OCI-LY7 (cell line): ENCODE data around the gene LYPLAL1. TPM values are rescaled to one million over a fixed set of nuclear protein-coding genes. Genes with fewer than 3 reads are reported as not detected.

Experiments
- BruUV-seq: library from RNA; stranded (reverse); fragments of 400-500 nt; replicated peaks from 2 replicates; lab custom pipeline; 2021; lab: Mats Ljungman, UMichigan
- CTCF ChIA-PET: fragments of 300-600 bp; sonication (Branson Sonifier 250); formaldehyde crosslinking; loops from one replicate; lab custom pipeline; 2022; ENCODE audit warnings: antibody characterized with exemption; ENCODE audit not compliant: unreplicated experiment; lab: Charles Lee
- POLR2A ChIA-PET: fragments of 300-600 bp; sonication (Branson Sonifier 250); formaldehyde crosslinking; loops from one replicate; lab custom pipeline; 2022; ENCODE audit warnings: antibody characterized with exemption; lab: Charles Lee
- DNase-seq: peaks from one replicate; pipeline ENCODE4 v3.0.0-alpha.2; 2015; ENCODE audit warnings: low spot score
- H2AFZ ChIP-seq: fragments of 200-600 bp; sonication (generic), shearing (Covaris generic); 2 replicates; pipeline ENCODE4 v1.6.1; 2014; ENCODE audit warnings: mild to moderate bottlenecking, antibody characterized with exemption, low read length, moderate library complexity
- H3K27ac ChIP-seq: fragments of 200-600 bp; sonication (generic); 2 replicates; pipeline ENCODE4 v1.5.1; 2014; ENCODE audit warnings: mixed run types, low read depth, mild to moderate bottlenecking, moderate library complexity, low read length, inconsistent platforms; ENCODE audit not compliant: poor library complexity, severe bottlenecking
- H3K36me3 ChIP-seq: fragments of 200-600 bp; sonication (generic); 2 replicates; pipeline ENCODE4 v1.6.1; 2014; ENCODE audit warnings: mild to moderate bottlenecking, antibody characterized with exemption, low read length, moderate library complexity, mixed read lengths; ENCODE audit not compliant: insufficient read depth
- H3K4me1 ChIP-seq: fragments of 200-600 bp; sonication (generic); 2 replicates; pipeline ENCODE4 v1.5.1; 2014; ENCODE audit warnings: mild to moderate bottlenecking, low read length; ENCODE audit not compliant: insufficient read depth, poor library complexity, severe bottlenecking
- H3K4me2 ChIP-seq: fragments of 200-600 bp; sonication (generic); 2 replicates; pipeline ENCODE4 v1.6.1; 2014; ENCODE audit warnings: mild to moderate bottlenecking, low read length
- H3K4me3 ChIP-seq: fragments of 200-600 bp; sonication (generic); 2 replicates; pipeline ENCODE4 v1.5.1; 2014; ENCODE audit warnings: mild to moderate bottlenecking, low read depth, low read length; ENCODE audit not compliant: poor library complexity, severe bottlenecking
- H3K79me2 ChIP-seq: fragments of 200-600 bp; sonication (generic); 2 replicates; pipeline ENCODE4 v1.6.1; 2016; ENCODE audit warnings: low read depth, mild to moderate bottlenecking, low read length, moderate library complexity, mixed read lengths; ENCODE audit not compliant: insufficient read depth
- H3K9me2 ChIP-seq: fragments of 200-600 bp; sonication (generic); 2 replicates; pipeline ENCODE4 v1.6.1; 2016; ENCODE audit warnings: mild to moderate bottlenecking, low read length, mixed read lengths; ENCODE audit not compliant: insufficient read depth
- H3K9me3 ChIP-seq: fragments of 200-600 bp; sonication (generic); 2 replicates; pipeline ENCODE4 v1.6.1; 2014; ENCODE audit warnings: mild to moderate bottlenecking, mixed run types, low read length, mixed read lengths
- H4K20me1 ChIP-seq: fragments of 200-600 bp; sonication (generic); 2 replicates; pipeline ENCODE4 v1.6.1; 2014; ENCODE audit warnings: mild to moderate bottlenecking, antibody characterized with exemption, low read length, moderate library complexity, mixed read lengths; ENCODE audit not compliant: insufficient read depth
- CTCF ChIP-seq: fragments of 200-600 bp; sonication (generic); conservative IDR thresholded peaks from 2 replicates; pipeline ENCODE4 v1.5.1; 2014; ENCODE audit warnings: mild to moderate bottlenecking, antibody characterized with exemption, low read length, moderate library complexity, mixed read lengths
- EZH2phosphoT487 ChIP-seq: fragments of 200-600 bp; sonication (generic); IDR thresholded peaks from 2 replicates; pipeline ENCODE4 v1.6.1; 2018; ENCODE audit warnings: low read depth, borderline replicate concordance, mild to moderate bottlenecking, mixed run types, antibody characterized with exemption, low read length, moderate library complexity, mixed read lengths
- intact Hi-C: fragments of 100-400 bp; cut with micrococcal nuclease; formaldehyde crosslinking; loops from one replicate; pipeline ENCODE4 v1.10.0; 2022; ENCODE audit not compliant: unreplicated experiment
- total RNA-seq, 2 experiments: library from RNA; depleted of rRNA in 1 of 2; stranded (reverse); fragments of >200 nt in 1 of 2; shearing (Covaris generic) in 1 of 2; gene quantifications; 2 replicates each; pipeline ENCODE4 v1.2.3, GENCODE V29; 2014 to 2022

The LYPLAL1 gene
- total RNA-seq, 2 experiments from 2014 or later: 19.6 to 32.1 TPM

GRCh38 chr1:219130366-219130935 is 43.2 kb upstream of the LYPLAL1 start:
- H3K4me3 ChIP-seq: no peak overlapping the region
- BruUV-seq: no TSS peak
- no peaks in the 10 kb centered on the region for H3K9me3 ChIP-seq
- no peaks in the 10 kb centered on the region for H3K36me3 ChIP-seq
- TF ChIP-seq EZH2phosphoT487 (no peak), CTCF (no peak)
- ChIA-PET POLR2A (interaction anchor here (0.8 kb wide), 1 partner anchor 10 kb away, joined by 6 read pairs; no protein-coding TSS in a partner anchor), CTCF (no interaction called here)
- no peaks in the 10 kb centered on the region for H4K20me1 ChIP-seq
- no peaks in the 10 kb centered on the region for H3K9me2 ChIP-seq
- H3K79me2 ChIP-seq: no peaks in the 10 kb centered on the region
- intact Hi-C loops: no loop called here
- no peak overlapping the region for H3K27ac ChIP-seq
- no peak for DNase-seq
- H2AFZ ChIP-seq: no peak overlapping the region
- no peaks in the 10 kb centered on the region for H3K4me1 ChIP-seq
- no peak overlapping the region for H3K4me2 ChIP-seq

GRCh38 chr1:219132939-219133338 is 40.7 kb upstream of the LYPLAL1 start:
- ChIA-PET CTCF (no interaction called here), POLR2A (no interaction called here)
- no peak overlapping the region for H3K4me3 ChIP-seq
- no peaks in the 10 kb centered on the region for H3K4me1 ChIP-seq
- no peak overlapping the region for H3K27ac ChIP-seq
- no peak overlapping the region for H2AFZ ChIP-seq
- DNase-seq: no peak
- no peaks in the 10 kb centered on the region for H3K36me3 ChIP-seq
- intact Hi-C loops: no loop called here
- H3K79me2 ChIP-seq: no peaks in the 10 kb centered on the region
- no peaks in the 10 kb centered on the region for H3K9me2 ChIP-seq
- TF ChIP-seq EZH2phosphoT487 (no peak), CTCF (no peak)
- H3K4me2 ChIP-seq: no peak overlapping the region
- no peaks in the 10 kb centered on the region for H4K20me1 ChIP-seq
- H3K9me3 ChIP-seq: no peaks in the 10 kb centered on the region
- BruUV-seq: no TSS peak

- Histone ChIP-seq H3K4me1 (no peaks in the 10 kb centered on the region), H3K9me3 (no peaks in the 10 kb centered on the region), H3K27ac (no peak overlapping the region), H3K4me3 (no peak overlapping the region), H3K4me2 (no peak overlapping the region), H3K36me3 (no peaks in the 10 kb centered on the region), H2AFZ (no peak overlapping the region), H3K9me2 (no peaks in the 10 kb centered on the region), H3K79me2 (no peaks in the 10 kb centered on the region), H4K20me1 (no peaks in the 10 kb centered on the region)
- DNase-seq: no peak
- intact Hi-C loops: no loop called here
- ChIA-PET CTCF (no interaction called here), POLR2A (no interaction called here)
- TF ChIP-seq EZH2phosphoT487 (no peak), CTCF (no peak)
- no TSS peak for BruUV-seq
Measured at GRCh38 chr1:219138747-219139146, 34.9 kb upstream of the LYPLAL1 start.
